Muscle of arm (tissue), 12 donors: Measurements from ENCODE around the gene CIC. TPM values are rescaled to one million over a fixed set of nuclear protein-coding genes. Genes with fewer than 3 reads are reported as not detected.
A peak's percentile ranks its signal among the peaks of the same experiment; 100 is the strongest.

ENCODE experiments used
- DNase-seq: peaks from one replicate; pipeline ENCODE4 v3.0.0-alpha.2; 2013
- polyA plus RNA-seq, 12 donors: library from polyadenylated mRNA; unstranded; fragments of 120-200 nt; gene quantifications; one replicate each; pipeline ENCODE4 v1.2.1, GENCODE V29; 2013; ENCODE audit not compliant: insufficient read length in 12 of 12

Gene CIC
- polyA plus RNA-seq, 12 donors: 25.3 to 66.6 (median 31.6) TPM; not detected in 1

DNA sequence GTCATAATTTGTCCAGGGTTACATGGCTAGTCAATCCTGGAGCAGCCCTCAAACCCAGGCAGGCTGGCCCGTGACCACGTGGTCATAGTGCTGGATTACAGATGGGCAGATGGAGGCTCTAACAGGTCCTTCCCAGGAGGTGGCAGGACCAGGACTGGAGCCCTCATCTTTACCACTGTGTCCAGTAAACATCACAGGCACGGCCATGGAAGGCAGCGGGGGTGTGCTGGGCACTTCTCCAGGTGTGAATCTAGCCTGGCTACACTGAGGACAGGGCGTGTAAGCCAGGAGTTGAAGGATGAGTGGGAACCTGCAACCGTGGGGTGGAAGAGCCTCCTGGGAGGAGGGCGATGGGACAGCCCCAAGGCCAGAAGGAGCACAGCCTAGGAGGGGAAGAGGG lies 6.1 kb downstream of the CIC start:
- DNase-seq: no peak

DNA sequence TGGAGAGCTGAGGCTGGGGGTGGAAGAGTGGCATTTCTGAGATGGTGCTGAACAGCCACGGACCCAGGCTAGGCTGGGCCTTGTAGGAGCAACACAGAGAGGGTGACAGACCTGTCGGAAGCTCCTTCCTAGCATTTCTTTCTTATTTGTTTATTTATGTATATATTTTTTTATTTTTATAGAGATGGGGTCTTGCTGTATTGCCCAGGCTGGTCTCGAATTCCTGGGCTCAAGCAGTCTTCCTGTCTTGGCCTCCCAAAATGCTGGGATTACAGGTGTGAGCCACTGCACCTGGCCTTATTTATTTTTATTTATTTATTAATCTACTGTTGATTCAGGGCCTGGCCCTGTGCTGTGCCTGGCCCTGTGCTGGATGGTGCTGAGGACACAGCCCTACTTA lies 6.5 kb downstream of the CIC start:
- DNase-seq: no peak

DNA sequence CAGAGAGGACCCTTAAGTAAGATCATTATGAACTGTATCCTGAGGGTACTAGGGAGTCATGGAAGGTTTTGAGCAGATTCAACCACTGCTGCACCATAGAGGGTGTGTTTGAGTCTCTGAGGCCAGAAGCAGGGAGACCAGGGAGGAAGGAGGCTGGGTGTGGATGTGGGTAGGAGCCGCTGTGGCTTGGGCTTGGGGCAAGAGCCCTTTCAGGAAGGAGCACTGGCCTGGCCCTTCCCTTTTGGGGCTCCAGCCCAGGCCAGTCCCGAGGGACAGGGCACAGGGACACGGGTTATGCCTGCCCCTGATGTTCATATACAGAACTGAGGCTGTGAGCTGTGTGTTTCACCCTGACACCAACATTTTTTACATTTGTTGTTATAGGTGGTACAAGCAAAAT lies 7.2 kb downstream of the CIC start:
- no peak for DNase-seq

DNA sequence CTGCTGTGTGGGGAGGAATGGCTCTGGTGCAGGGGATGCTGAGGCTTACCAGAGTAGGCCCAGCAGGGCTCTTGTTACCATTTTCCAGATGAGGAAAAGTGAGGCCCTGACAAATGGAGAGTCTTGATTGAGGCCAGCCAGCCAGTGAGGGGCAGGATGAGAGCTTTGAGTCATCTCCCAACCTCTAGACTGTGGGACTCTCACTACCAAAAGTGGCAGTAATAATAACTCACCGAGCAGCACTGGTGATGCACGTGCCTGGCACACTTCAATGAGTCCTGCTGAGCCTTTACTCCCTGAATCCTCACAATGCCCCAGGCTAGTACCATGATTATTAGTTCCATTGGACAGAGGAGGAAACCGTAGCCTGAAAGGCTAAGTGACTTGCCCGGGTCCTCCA lies 7.8 kb downstream of the CIC start:
- no peak for DNase-seq

DNA sequence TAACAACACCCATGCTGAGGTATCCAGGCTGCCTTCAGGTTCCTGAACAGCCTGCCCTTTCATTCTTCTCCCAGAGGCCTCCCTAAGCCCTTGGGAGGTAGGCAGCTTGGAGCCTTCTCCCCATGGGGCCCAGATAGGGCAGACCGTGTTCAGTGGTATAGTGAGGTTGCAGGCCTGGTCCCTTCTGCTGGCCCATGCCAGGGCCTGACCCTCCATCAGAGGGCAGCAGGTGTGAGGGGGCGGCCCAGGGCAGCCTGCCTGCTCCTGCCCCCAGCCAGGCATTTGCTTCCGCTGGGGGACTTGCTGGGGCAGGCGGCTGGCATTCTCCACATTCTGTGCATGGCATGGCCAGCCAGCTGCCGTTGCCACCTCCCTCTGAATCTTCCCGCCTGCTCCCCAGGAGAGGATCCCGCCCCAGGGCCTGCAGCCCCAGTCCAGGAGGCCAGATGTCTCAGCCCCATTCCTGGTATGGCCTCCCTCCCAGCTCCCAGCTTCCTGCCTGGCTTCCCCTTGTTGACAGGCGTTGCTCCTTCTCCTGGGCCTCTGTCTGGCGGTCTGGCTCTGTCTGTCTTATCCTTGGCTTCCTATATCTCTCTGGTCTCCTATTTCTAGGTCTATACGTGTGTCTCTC lies 8.9 kb downstream of the CIC start:
- no peak for DNase-seq

DNA sequence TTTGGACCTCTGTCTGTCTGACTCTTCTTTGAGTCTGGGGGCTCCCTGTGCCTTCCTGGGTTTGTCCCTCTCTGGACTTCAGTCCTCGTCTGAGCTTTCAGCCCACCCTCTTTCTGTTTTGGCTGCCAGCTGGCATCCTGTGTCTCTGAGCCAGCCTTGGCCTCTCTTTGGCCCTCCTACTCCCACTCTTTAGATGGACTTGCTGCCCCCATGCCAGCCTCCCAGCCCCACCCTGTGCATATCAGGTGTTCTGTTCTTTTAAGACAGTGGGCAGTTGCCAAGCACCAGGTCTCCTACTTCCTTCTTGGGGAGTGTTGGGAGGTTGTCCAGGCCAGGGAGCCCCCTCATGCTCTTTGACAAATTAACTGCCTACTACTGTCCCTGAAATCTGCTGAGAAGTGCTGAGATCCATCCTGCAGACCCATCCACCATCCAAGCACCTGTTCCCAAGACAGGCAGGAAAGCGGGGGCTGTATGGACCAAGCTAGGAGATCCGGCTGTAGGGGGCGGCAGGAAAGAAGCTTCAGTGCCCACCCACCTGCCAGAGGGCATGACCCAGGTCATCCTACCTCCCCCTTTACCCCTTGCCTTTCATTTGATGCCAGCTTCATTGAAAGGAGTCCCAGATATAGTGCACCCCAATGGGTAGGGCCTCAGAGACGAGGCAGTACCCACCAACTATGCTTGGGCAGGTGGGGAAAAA lies 9.6 kb downstream of the CIC start:
- DNase-seq: no peak

DNA sequence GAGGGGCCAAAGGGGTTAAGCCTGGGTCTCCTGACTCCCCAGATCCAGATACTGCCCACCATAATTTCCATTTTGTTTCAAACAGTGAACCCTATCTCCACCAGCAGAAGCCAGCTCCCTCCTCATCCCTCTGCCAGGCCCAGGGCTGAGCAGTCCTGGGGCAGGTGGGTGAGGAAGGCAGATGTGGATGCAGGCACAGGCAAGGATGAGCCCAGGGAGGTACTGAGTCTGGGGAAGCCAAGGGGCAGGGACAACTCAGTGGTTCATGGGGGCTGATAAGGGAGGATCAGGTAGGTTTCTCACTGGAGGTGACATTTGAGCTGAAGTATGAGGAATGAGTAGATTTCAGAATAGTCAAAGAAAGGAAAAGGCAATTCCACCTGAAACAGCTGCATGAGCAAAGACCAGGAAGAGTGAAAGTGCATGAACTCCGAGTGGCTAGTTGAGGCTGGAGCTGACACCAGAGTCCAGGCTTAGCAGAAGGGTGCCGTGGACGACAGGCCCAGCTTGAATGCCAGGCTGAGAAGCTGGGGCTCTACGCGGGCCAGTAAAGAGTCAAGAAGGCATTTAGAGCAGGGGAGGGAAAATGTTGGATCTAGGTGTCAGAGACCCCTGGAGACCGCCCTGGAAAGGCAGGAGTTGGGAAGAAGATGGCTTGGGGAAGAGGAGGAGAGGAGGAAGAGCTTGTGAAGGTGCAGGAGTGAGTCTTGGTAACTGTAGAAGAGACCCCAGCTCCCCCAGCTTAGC lies 10.3 kb downstream of the CIC start:
- DNase-seq: no peak

DNA sequence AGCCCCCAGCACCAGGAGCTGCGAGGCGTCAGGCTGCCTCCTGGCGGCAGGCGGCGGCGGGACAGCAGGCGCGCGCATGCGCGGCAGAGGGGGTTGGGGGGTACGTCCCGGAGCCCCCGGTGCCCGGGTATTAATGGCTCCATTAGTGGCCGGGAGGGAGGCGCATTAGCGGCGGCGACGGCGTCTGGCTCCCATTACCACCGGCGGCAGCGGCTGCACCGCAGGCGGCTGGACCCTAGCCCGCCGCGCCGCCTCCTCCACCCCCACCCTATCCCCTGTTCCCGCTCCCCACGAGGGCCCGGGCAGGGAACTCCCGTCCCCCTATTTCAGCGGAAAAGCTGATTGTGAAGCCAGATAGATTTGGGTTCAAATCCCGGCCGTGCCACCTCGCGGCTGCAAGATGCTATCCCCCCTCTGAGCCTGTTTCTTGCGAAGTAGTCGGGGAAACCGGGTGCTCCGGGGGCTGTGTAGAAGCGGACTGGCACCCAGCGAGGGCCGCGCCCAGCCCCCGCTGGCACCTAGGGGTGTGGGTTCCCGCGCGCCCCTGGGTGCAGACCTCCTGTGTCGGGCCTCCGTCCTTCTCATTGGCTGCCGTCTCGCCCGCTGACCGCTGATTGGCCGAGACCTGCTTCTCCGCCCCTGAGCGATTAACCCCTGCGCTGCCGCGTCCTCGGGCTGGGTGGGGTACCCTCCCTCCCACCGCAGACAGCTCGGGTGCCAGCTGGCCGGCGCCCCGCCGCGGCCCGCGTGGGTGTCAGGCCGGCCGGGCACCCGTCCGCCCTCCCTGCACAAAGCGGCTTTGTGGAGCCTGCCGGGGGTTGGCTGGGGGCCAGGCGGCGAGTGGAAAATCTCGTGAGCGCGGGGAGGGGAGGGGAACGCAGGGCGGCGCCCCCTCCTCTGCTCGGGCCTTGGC lies 11.1 kb downstream of the CIC start:
- peak; percentile 93 for DNase-seq

DNA sequence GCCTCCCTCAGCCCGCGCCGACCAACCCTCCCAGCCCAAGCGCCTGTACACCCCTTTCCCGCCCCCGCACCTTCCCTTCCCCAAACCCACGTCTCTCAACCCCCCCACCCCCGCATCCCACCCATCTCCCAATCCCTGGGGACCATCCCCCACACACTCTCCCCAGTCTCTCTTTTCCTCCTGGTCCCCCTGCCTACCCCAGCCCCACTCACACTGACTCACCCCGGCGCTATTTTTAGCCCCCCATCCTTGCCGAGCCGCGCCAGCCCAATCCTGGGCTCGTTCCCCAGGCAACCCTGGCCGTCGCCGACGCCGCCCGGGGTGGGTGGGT lies 11.7 kb downstream of the CIC start:
- no peak for DNase-seq

DNA sequence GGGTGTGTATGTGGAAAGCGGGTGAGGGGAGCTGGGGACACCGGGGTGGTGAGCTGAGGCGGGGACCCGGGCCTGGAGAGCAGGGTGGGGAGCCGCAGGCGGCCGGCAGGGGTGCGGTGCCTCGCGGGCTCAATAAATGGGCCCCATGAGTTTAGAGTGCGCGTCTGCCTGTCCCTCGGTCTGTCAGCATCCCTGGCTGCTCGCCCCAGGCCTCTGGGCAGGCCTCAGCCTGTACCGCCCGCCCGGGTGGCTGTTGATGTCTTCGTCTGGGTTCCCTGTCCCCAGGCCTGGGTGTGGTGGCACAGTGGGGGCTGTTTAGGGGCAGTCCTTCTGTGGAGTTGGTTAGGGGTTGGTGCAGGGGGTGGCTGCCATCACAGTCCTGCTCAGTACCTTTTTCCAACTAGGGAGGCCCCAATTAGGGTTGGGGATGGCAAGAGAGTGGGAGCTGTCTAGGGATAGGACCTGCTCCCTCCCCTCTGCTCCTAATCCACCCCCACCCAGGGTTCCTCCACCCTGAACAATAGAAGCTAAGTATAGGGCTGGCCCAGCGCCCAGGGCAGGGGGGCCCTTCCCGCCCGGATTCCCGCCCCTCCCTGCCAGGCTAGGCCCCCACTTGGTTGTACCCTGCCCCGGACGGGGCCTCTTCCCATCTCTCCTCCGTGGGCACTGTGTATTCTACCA lies 12.2 kb downstream of the CIC start:
- DNase-seq: no peak

DNA sequence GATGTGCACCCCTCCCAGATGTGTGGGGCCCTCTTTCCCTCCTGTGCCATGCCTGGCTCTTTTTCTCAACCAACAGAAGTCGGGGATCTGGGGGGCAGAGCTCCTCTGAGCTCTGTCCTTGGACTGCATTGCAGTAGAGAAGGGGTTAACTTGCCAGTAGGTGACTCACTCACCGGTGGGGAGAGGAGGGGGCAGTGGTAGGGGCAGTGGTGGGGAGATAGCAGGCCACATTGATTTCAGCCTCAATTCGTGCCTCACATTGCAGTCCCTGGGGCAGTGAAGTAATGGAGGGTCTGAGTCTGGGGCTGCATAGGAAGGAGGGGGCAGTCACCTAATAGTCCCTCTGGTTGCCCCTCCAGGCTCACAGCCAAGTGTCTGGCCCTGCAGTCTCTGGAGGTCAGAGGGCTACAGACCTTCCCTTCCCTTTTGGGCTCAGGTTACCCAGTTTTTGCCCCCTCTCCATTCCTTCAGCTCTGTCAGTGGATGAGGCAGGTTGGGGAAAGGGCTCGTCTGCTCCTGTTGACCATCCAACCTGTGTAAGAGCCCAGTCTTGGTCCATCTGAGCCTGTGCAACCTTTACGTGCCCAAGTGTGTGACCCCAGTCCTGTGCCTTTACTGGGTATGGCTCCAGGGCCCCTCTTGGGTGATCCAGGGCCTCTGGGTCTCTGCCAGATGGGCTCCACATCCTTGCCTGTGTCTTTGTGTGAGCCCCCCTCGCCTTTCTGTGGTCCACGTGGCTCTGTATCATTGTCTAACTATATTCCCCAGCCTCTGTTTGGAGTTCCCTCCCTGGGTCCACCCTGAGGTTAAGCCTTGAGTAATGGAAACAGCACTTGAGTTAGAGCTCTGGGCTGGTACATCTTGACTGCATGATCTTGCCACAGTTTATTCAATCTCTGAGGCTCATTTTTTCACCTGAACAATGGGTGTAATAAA lies 13.0 kb downstream of the CIC start:
- no peak for DNase-seq

DNA sequence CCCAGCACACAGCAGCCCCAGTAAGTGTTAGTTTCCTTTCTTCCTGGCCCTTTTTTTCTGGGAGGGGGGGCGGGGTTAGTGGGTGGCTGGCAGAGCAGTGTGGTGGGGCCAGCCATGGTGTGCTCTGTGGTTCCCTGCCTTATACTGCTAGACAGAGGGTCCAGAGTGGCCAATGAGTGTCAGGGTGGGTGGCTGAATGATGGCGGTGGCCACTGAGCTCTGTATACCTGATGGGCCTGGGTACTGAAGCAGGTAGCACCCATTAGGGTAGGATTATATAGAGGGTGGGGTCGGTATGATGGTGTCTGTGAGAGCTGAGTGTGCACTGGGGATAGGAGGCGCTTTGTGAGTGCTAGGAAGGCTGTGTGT lies 13.8 kb downstream of the CIC start:
- DNase-seq: no peak

DNA sequence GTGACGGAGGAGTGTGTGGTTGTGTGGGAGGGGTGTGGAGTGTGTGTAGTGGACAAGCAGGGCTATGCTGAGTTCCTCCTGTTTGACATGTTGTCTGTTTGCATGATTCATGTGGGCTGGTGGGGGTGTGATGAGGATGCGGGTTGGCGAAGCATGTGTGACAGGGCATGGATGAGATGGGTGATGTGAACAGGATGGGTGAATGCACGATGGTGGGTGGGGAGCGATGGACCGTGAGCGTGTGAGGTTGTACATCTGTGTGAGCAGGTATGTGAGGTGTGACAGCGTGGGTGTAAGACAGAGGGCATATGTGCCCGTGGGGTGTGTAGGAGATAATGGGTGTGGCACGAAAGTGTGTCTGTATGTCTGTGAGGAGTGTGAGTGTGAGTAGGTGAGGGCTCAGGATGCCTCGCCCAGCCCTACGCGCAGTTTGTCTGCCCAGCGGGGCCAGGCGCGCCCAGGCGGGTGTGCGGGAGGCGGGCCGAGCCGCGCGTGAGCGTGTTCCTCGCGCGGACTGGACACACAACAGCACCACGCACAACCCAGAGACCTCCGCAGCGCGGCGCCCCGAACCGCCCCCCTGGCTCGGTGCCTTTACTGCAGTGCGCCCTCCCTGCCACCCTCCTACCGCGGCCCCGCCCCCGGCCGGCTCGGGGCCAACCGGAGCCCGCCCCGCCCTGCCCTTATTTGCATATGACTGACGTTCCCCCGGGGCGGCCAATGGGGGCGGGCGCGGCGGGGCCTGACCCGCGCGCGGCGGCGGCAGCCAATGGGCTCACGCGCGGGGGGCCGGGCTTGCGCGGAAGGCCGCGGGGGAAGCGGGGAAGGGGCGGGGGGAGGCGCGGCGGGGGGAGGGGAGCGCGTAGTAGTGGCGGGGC lies 14.4 kb downstream of the CIC start:
- peak; percentile 93 for DNase-seq

DNA sequence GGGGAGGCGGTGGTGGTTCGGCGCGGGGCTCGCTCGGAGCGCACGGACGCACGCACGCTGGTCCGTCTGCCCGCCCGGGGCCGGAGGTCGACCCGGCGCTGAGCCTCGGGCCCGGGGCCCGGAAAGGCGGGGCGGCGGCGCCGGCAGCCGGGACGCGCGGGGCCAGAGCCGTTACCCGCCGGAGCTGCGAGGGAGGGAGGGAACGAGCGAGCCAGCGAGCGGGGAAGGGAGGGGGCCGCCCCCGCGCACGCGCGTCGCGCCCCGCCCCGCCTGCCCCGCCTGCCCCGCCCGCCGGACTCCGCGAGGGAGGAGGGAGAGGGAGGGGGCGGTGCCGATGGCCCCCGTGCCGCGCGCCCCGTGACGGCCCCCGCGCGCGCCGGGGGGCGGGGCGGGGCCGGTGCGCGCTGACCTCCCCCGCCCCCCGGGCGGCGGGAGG lies 15.0 kb downstream of the CIC start:
- DNase-seq: no peak

DNA sequence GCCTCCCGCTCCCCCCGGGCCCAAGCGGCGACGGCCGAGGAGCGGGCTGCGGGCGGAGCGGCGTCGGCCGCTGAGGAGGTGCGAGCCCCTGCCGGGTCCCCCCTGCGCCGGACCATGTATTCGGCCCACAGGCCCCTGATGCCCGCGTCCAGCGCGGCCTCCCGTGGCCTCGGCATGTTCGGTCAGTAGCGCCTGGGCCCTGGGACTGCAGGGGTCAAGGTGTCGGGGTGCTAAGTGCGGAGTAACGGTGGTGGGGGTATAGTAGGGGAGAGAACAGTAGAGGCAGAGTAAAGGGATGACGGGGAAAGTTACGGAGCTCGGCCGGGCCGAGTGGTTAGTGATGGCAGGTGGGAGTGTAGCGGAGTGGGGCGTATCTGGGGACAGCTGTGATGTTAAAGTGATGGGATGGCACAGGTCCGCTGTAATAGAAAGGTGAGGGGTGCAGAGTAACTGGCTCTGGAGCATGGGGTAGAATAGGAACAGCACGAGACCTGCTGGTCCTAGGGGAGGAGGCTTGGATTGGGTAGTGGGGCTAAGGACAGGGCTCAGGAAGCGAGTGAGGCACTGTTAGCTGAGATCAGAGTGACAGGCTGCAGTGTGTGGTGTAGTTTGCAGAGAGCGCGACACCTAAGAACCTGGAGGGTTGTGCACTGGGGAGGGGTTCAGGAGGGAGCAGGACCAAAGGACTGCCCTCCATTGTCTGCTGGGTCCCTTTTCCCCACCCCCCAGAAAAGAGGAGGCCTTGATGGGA lies 15.7 kb downstream of the CIC start:
- DNase-seq: no peak

DNA sequence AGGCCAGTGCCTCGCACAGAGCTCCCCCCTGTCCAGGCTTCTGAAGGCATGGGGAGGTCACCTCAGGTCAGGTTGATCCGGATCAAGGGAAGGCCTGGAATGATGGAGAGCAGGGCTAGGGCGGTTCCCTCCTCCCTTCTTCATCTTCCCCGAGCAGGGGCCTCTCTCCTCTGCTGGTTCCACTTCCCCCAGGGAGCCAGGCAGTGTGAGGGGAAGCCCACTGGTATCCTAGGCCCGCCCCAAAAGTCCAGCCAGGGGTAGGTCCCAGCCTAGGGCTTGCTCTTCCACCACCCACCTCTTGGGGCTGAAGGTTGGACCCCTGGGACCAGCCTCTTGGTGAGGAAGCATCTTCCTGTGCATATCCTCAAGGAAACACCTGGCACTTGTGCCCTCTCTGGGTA lies 16.5 kb downstream of the CIC start:
- DNase-seq: no peak

DNA sequence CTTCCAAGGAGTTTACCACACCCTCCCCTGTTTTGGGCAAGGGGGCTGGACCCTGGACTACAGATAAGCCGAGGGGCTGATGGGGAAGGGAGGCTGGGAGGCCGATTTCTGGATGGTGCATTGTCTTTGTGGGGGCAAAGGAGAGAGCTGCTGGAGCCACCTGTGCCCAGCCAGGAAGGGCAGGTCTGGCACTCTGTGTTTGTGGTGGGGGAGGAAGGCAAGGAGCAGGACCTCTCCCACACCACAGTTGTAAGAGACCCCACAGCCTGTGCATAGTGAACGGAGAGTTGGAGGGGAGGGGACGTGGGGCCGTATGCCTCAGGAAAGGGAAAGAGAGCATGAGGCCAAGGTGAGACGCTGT lies 16.9 kb downstream of the CIC start:
- no peak for DNase-seq

DNA sequence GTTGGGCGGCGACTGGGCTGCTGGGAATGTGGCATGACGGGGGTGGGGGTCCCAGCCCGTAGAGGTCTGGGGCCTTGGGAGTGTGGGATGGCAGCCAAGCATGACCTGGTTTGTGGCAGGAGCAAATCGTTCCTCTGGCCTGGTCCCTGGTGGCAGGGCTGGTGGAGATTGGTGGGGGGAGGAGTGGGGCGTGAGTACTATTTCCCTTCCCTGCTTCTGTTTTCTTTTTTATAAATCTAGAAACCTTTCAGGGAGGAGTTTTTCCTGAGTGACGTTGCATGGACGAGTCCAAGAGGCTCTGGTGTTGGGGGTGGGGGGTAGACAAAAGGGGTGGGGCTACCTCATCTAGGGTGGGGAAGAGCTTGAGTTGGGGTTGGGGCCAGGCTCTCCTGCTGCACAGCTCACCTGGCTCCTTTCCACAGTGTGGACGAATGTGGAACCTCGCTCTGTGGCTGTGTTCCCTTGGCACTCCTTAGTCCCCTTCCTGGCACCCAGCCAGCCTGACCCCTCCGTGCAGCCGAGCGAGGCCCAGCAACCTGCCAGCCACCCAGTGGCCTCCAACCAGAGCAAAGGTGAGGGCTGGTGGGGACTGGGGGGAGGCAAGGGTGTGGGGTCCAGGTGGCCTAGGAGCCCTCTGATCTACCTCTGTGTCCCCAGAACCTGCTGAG lies 17.4 kb downstream of the CIC start:
- DNase-seq: no peak
